Tibial nerve (tissue), 3 donors: ENCODE measurements around the gene SMC1B.
"Not testable (repeated sequence)": the region's sequence is repeated elsewhere in the genome, so short reads cannot be mapped to it uniquely, and the experiment has no call there.

Experiments
- POLR2A ChIP-seq, 2 donors: fragments of 450-650 bp; IDR thresholded peaks; one replicate each; pipeline ENCODE4 v1.6.1; 2017; ENCODE audit warnings: antibody characterized with exemption in 2 of 2, mild to moderate bottlenecking in 2 of 2, moderate library complexity in 2 of 2
- TF ChIP-seq, protein P1 (sequence below), 5 experiments: fragments of 200-600 bp in 3 of 5; fragments of 450-650 bp in 2 of 5; sonication (generic) in 3 of 5; IDR thresholded peaks; one replicate each; pipeline ENCODE4 v1.5.1; 2016 to 2019; ENCODE audit warnings: antibody characterized with exemption in 5 of 5, mild to moderate bottlenecking in 3 of 5, moderate library complexity in 2 of 5

- TF ChIP-seq, protein P1, sequence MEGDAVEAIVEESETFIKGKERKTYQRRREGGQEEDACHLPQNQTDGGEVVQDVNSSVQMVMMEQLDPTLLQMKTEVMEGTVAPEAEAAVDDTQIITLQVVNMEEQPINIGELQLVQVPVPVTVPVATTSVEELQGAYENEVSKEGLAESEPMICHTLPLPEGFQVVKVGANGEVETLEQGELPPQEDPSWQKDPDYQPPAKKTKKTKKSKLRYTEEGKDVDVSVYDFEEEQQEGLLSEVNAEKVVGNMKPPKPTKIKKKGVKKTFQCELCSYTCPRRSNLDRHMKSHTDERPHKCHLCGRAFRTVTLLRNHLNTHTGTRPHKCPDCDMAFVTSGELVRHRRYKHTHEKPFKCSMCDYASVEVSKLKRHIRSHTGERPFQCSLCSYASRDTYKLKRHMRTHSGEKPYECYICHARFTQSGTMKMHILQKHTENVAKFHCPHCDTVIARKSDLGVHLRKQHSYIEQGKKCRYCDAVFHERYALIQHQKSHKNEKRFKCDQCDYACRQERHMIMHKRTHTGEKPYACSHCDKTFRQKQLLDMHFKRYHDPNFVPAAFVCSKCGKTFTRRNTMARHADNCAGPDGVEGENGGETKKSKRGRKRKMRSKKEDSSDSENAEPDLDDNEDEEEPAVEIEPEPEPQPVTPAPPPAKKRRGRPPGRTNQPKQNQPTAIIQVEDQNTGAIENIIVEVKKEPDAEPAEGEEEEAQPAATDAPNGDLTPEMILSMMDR (IDR thresholded peaks at IDR 0.05), result not testable (repeated sequence)
- TF ChIP-seq POLR2A (IDR thresholded peaks at IDR 0.05), result not testable (repeated sequence)
Measured at GRCh38 chr22:45328261-45328660, 85.1 kb downstream of the SMC1B start.
